Activated CD4-positive, alpha-beta T cell treated with anti-CD3 and anti-CD28 coated beads, Interleukin-2, amount 50 U/mL, for 4 hours (primary cell): ENCODE results near the gene EIF3K.
A peak's percentile ranks its signal among the peaks of the same experiment; 100 is the strongest.
"Not testable (repeated sequence)": the region's sequence is repeated elsewhere in the genome, so short reads cannot be mapped to it uniquely, and the experiment has no call there.

Experiments used
- DNase-seq, 2 experiments: peaks; one replicate each; pipeline ENCODE4 v3.0.0-alpha.2; 2020

The EIF3K gene

GRCh38 chr19:38619361-38620174, 580 bp downstream of the EIF3K start:
- no peak for DNase-seq

DNA sequence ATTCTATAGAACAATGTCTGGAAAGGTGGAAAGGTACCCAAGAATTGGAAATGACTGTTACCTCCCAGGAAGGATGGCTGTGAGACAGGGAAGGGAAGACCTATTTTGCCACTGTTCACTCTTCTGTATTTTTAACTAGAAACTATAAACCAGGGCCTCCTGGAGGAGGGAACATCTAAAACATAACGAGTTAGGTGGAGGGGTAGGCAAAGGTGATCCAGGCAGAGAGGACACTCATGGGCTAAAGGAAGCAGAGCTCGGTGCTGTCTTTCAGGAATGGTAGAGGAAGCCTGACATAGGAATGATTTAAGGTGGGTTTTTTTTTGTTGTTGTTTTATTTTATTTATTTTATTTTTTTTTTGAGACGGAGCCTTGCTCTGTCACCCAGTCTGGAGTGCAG, 5.8 kb downstream of the EIF3K start:
- no peak for DNase-seq

- DNase-seq: no peak
Observed at GRCh38 chr19:38626401-38626800, 7.4 kb downstream of the EIF3K start.

DNA sequence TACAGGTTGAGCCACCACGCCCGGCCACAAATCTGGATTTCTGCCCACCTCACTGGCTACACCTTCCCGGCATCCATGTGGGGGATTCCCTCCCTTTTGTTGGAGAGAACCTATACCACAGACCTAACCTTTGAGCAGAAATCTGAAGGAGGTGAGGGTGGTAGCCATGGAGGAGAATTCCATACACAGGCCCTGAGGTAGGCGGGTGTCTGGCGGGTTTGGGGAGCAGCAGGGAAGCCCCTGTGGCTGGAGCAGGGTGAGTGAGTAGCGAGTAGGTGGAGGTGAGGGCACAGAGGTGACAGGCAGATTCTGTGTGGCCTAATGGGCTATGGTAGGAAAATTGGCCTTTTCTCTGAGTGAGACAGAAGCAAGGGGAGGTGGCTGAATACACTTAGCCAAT, 10.6 kb downstream of the EIF3K start:
- no peak for DNase-seq

GRCh38 chr19:38631301-38631700, 12.3 kb downstream of the EIF3K start:
- not testable (repeated sequence) for DNase-seq

DNA sequence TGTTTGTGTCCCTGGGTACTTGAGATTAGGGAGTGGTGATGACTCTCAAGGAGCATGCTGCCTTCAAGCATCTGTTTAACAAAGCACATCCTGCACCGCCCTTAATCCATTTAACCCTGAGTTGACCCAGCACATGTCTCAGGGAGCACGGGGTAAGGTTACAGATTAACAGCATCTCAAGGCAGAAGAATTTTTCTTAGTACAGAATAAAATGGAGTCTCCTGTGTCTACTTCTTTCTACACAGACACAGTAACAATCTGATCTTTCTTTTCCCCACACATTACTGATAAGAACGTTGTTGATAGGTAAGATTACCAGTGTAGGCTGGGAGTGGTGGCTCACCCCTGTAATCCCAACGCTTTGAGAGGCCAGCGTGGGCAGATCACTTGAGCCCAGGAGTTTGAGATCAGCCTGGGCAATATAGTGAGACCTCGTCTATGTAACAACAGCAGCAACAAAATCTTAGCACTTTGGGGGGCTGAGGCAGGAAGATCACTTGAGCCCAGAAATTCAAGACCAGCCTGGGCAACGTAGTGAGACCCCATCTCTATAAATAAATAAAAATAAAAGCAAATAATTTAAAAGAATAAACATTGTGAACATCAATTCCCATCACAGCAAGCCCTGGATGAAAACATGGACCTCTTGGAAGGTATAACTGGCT, 13.0 kb downstream of the EIF3K start:
- not testable (repeated sequence) for DNase-seq

DNA sequence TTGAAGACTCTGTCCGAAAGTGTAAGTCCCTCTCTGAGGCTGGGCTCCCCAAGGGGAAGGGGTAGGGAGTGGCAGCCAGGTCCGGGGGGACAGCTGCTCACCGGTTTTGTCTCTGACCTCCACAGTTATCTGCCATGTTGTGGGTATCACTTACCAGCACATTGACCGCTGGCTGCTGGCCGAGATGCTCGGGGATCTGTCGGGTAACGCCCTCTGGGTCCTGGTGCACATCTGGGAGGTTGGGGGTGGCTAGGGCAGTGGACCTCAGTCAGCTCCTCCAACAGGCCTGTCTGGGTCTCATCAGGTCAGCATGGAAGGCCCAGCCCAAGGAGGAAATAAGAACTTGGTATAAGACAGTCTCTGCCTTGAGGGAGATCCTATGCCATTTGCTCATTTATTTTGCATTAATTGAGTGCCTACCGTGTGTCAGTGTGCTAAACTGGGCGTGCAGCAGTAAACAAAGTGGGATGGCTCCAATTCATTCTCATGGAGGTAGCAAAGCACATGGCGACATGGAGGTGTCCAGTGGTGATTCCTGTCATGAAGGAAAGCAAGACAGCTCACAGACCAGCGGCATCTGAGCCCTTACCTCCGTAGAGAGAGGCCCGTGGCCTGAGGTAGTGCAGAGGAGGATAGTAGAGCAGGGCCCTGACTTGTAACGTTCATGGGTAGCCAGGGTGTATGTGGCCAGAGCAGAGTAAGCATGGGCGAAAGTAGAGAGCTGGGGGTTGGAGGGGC, 13.7 kb downstream of the EIF3K start:
- DNase-seq: no peak

- peak; percentile 60 to 68 for DNase-seq
Observed at GRCh38 chr19:38634757-38635482, 15.9 kb downstream of the EIF3K start.

- DNase-seq: no peak
Observed at GRCh38 chr19:38635483-38636399, 16.8 kb downstream of the EIF3K start.

DNA sequence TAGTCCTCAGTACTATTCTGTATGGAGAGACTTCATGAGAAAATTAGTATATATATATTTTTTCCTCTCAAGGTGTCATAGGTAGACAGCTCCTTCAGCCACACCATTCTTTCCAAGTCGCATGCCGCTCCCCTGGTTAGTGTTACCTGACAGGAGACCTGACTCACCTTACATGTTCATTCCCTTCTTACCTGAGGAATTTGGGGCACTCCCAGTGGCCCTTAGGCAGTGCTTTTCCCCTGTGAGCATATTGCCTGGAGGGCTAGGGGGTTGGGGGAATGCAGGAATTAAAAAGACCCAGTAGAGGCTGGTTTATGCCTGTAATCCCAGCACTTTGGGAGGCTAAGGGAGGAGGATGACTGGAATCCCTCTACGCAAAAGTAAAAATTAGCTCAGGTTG, 19.5 kb downstream of the EIF3K start:
- DNase-seq: no peak

GRCh38 chr19:38639679-38640078, 20.7 kb downstream of the EIF3K start:
- DNase-seq: no peak

GRCh38 chr19:38640368-38640767, 21.4 kb downstream of the EIF3K start:
- no peak for DNase-seq

GRCh38 chr19:38642176-38642575, 23.2 kb downstream of the EIF3K start:
- no peak for DNase-seq

DNA sequence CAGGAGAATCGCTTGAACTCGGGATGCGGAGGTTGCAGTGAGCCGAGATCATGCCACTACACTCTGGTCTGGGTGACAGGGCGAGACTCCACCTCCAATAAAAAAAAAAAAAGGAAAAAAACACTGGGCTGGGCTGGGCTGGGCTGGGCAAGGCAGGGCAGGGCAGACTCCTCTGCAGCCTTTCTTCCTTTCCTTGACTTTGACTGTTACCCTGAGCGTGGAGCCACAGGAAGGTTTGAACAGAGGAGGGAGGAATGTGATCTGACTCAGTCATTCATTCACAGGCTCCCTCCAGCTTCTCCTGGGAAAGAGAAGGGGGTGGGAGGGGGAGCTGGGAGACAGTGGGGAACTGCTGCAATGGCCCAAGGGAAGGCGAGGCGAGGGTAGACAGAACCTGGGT, 25.7 kb downstream of the EIF3K start:
- DNase-seq: no peak

DNA sequence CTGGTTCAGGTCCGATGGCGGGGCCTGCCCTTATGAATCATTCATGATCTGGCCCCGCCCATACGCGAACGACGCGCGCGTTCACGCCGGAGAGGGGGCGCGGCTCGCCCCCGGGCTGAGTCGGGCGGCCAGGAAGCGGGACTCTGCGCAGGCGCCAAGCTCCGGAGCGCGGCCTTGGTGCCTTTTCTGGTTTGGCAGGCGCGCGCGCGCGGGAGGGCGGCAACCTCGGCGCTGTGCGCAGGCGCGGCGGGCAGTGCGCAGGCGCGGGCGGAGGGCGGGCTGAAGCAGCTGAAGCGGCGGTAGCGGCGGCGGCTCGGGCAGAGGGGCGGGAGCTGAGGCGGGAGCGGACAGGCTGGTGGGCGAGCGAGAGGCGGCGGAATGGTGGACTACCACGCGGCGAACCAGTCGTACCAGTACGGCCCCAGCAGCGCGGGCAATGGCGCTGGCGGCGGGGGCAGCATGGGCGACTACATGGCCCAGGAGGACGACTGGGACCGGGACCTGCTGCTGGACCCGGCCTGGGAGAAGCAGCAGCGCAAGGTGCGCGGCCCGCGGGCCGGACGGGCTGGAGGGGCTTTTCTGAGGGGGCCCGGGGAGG, 28.5 kb downstream of the EIF3K start, which contains the start of gene ACTN4:
Gene ACTN4, plus strand, starts transcription at position 282 of the 598 bp plus-strand sequence. Its CDS starts 97 bp downstream, at position 379.
- DNase-seq: peak; percentile 99

GRCh38 chr19:38647966-38648768, 29.2 kb downstream of the EIF3K start:
- DNase-seq: no peak

DNA sequence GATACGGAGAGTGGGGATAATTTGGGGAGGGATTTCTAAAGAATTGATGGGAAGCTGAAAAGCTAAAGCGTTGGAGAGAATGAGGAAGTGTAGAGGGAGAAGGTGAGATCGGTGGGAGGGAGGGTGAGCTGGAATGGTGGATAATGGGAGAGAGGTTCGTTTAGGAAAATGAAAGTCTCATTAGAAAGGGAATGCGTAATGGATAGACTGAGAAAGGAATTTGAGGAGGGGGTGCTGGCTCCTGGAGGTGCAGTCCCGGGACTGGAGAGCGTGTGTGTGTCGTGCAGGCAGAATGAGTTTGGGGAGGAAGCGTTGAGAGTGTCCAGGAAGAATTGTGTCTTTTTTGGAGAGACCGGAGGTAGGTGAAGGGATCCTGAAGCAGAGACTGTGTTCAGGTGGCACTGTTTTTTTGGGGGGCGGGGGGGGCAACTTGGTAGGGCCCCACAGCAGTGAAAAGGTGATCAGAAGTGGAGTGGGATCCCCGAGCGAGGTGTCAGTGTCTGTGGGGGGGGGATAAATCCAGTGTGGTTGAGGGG, 29.8 kb downstream of the EIF3K start:
- DNase-seq: no peak

GRCh38 chr19:38649305-38650171, 30.6 kb downstream of the EIF3K start:
- no peak for DNase-seq

GRCh38 chr19:38650172-38650775, 31.3 kb downstream of the EIF3K start:
- no peak for DNase-seq
